Measurements from ENCODE around the gene GRIP2. TPM values are rescaled to one million over a fixed set of nuclear protein-coding genes. Genes with fewer than 3 reads are reported as not detected.

The GRIP2 gene
- total and polyA plus RNA-seq, 9 of the 15 experiments (the other 6 are each of a cell fraction or from before 2014, with no cell fraction given): 0.01 TPM; not detected in 7

DNA sequence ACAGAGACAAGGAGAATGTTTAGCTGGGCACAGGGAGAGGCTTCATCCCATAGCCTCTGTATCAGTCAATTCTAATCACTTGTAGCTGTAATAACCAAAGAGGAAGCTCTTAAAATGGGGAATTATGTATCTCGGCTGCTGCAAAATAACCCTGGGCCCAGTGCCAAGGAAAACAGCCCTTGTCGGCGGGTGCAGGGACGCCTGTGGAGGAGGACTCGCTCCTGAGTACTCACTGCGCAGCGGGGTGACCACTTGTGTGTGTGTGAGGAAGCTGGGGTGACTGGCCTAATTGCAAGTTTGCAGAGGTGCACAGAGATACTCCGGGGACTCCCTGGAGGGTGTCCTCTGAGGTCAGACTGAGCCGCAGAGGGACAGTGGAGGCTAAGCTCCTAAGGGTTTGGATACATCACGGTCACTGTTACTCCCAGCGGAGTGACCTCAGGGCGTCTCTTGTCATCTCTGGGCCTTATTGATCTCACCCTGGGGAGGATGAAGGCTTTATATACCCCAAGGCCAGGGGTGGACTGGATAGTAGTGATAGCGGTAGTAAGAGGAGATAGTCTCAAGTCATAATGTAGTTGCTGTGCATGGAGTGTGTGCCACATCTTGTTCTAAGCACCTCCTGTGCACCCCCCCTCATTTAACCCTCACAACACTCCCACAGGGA is 100.5 kb downstream of the GRIP2 start:
- intact Hi-C loops (cut with micrococcal nuclease) (loop anchor here (5.0 to 10.0 kb wide), 2 partner anchors 37 to 235 kb away; partner anchors contain the start of gene SLC6A6), in situ Hi-C loops (cut with MboI) (no loop called here)
- no TSS peak for BruUV-seq (replicated peaks)
- Histone ChIP-seq H3K9me3 (replicated peaks; ENCODE audit: control insufficient read depth, insufficient read depth, low read depth, low read length) (no peaks in the 10 kb centered on the region), H3K4me3 (no peak overlapping the region), H3K27me3 (ENCODE audit: control insufficient read depth in 2 of 2, insufficient read depth in 2 of 2, low read length in 2 of 2) (no peaks in the 10 kb centered on the region), H3K36me3 (ENCODE audit: control insufficient read depth, insufficient read depth, low read length) (peaks cover 87% of the 10 kb centered on the region), H3K27ac (ENCODE audit: extremely low read depth, low read depth, low read length) (peak overlapping the region; percentile 50; the same call in 2 of the 3 replicates), H2AFZ (ENCODE audit: low read depth, low read length) (no peak overlapping the region), H3K4me2 (ENCODE audit: insufficient read depth, low read length) (peak overlapping the region; percentile 44; the same call in 1 of the 2 replicates), H3K79me2 (ENCODE audit: control insufficient read depth, insufficient read depth, low read length) (peaks cover 95% of the 10 kb centered on the region), H4K20me1 (replicated peaks; ENCODE audit: control insufficient read depth, insufficient read depth, low read length) (peaks cover 54% of the 10 kb centered on the region), H3K9me1 (ENCODE audit: control insufficient read depth, insufficient read depth, low read length) (peaks cover 22% of the 10 kb centered on the region), H3K4me1 (replicated peaks in 1 of 2; ENCODE audit: control insufficient read depth in 2 of 2, insufficient read depth in 2 of 2, low read length in 2 of 2) (peaks cover 29 to 60% of the 10 kb centered on the region in 2 experiments), H3K9ac (ENCODE audit: insufficient read depth in 1 of 2, low read depth in 2 of 2, low read length in 2 of 2) (peak overlapping the region in 1 of 2 experiments; percentile 85; a peak in 2 of 4 replicates)
- CTCF ChIA-PET (ENCODE audit: low intra/inter-chr PET ratio): no interaction called here
- 8% methylated on average over 13 of the region's 13 CpGs for whole genome bisulfite sequencing (ENCODE audit: insufficient coverage, low coverage, missing lambda C conversion rate)
- POLR2A ChIA-PET: interaction anchor here (0.5 to 1.3 kb wide), 11 partner anchors 9 to 452 kb away, joined by 3 to 6 read pairs (median 3); partner anchors contain the start of genes LSM3 and XPC
- FAIRE-seq: peak; percentile 91
- peak; percentile 84 for ATAC-seq
- DNase-seq (ENCODE audit: extremely low read depth in 1 of 4, low spot score in 3 of 4): peak; percentile 77 to 87 (median 82)
- TF ChIP-seq TAF7 (tag; IDR thresholded peaks at IDR 0.05): no peak
- TF ChIP-seq, protein P1, sequence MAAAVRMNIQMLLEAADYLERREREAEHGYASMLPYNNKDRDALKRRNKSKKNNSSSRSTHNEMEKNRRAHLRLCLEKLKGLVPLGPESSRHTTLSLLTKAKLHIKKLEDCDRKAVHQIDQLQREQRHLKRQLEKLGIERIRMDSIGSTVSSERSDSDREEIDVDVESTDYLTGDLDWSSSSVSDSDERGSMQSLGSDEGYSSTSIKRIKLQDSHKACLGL (CRISPR knock-in tag; IDR thresholded peaks at IDR 0.05; ENCODE audit: borderline replicate concordance, poor library complexity, severe bottlenecking): no peak
- TF ChIP-seq PPARD (CRISPR knock-in tag; IDR thresholded peaks at IDR 0.05): no peak
- TF ChIP-seq ESRRA (IDR thresholded peaks at IDR 0.05; ENCODE audit: borderline replicate concordance, low read depth): no peak
- no peak for TF ChIP-seq DMBX1 (CRISPR knock-in tag; IDR thresholded peaks at IDR 0.05; ENCODE audit: borderline replicate concordance)
- TF ChIP-seq TAL1 (IDR thresholded peaks at IDR 0.05): peak; percentile 45
- no peak for TF ChIP-seq BRCA1 (IDR thresholded peaks at IDR 0.05)
- TF ChIP-seq BRCA1 (CRISPR knock-in tag; IDR thresholded peaks at IDR 0.05): no peak
- TF ChIP-seq, protein P2, sequence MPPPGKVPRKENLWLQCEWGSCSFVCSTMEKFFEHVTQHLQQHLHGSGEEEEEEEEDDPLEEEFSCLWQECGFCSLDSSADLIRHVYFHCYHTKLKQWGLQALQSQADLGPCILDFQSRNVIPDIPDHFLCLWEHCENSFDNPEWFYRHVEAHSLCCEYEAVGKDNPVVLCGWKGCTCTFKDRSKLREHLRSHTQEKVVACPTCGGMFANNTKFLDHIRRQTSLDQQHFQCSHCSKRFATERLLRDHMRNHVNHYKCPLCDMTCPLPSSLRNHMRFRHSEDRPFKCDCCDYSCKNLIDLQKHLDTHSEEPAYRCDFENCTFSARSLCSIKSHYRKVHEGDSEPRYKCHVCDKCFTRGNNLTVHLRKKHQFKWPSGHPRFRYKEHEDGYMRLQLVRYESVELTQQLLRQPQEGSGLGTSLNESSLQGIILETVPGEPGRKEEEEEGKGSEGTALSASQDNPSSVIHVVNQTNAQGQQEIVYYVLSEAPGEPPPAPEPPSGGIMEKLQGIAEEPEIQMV (tag; conservative IDR thresholded peaks at IDR 0.05; ENCODE audit: low read depth): no peak
- TF ChIP-seq SRSF3 (IDR thresholded peaks at IDR 0.05; ENCODE audit: insufficient read depth, low read length): no peak
- TF ChIP-seq, protein P3, sequence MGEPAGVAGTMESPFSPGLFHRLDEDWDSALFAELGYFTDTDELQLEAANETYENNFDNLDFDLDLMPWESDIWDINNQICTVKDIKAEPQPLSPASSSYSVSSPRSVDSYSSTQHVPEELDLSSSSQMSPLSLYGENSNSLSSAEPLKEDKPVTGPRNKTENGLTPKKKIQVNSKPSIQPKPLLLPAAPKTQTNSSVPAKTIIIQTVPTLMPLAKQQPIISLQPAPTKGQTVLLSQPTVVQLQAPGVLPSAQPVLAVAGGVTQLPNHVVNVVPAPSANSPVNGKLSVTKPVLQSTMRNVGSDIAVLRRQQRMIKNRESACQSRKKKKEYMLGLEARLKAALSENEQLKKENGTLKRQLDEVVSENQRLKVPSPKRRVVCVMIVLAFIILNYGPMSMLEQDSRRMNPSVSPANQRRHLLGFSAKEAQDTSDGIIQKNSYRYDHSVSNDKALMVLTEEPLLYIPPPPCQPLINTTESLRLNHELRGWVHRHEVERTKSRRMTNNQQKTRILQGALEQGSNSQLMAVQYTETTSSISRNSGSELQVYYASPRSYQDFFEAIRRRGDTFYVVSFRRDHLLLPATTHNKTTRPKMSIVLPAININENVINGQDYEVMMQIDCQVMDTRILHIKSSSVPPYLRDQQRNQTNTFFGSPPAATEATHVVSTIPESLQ (CRISPR knock-in tag; IDR thresholded peaks at IDR 0.05): no peak
- no peak for TF ChIP-seq BRD4 (IDR thresholded peaks at IDR 0.05)
- TF ChIP-seq KDM4B (IDR thresholded peaks at IDR 0.05; ENCODE audit: borderline replicate concordance in 2 of 2, low read depth in 1 of 2): no peak
- no peak for TF ChIP-seq GTF2E2 (tag; IDR thresholded peaks at IDR 0.05)
- TF ChIP-seq, protein P4, sequence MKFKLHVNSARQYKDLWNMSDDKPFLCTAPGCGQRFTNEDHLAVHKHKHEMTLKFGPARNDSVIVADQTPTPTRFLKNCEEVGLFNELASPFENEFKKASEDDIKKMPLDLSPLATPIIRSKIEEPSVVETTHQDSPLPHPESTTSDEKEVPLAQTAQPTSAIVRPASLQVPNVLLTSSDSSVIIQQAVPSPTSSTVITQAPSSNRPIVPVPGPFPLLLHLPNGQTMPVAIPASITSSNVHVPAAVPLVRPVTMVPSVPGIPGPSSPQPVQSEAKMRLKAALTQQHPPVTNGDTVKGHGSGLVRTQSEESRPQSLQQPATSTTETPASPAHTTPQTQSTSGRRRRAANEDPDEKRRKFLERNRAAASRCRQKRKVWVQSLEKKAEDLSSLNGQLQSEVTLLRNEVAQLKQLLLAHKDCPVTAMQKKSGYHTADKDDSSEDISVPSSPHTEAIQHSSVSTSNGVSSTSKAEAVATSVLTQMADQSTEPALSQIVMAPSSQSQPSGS (CRISPR knock-in tag; IDR thresholded peaks at IDR 0.05): no peak
- TF ChIP-seq ELF2 (CRISPR knock-in tag; IDR thresholded peaks at IDR 0.05): no peak
- TF ChIP-seq GABPB1 (CRISPR knock-in tag; IDR thresholded peaks at IDR 0.05): no peak

All from K562 (cell line).